GM18861 (cell line): ENCODE measurements around the gene KCTD6.

Source experiments
- ATAC-seq: cut with Tn5 transposase; IDR thresholded peaks from one replicate; pipeline ENCODE4 v1.9.1; 2021; ENCODE audit not compliant: unreplicated experiment

The KCTD6 gene

GRCh38 chr3:58491506-58492402, at the start of gene KCTD6:
TSS of gene KCTD6 (plus strand) at chr3:58492096. CDS start at chr3:58498756, 6,660 bp downstream.
- peak; percentile 88 for ATAC-seq

- no peak for ATAC-seq
Measured at GRCh38 chr3:58452176-58452575, 39.7 kb upstream of the KCTD6 start.

- ATAC-seq: no peak
Measured at GRCh38 chr3:58459160-58459559, 32.7 kb upstream of the KCTD6 start.

DNA sequence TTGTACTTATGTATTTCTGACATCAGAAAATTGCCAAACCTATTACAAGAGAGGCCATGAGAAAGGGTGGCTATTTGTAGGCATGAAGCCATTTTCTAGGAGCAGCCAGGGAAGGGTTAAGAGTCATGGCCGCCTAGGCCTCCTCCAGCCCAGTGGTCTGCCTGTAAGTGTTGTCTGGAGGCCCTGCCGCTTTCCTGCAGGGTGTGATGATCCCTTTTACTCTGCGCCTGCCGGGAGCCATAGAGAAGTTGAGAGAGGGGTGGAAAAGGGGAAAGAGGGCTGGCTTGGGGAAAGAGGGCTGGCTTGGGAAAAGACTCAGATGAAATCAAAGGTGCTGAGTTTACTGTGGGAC, 29.1 kb upstream of the KCTD6 start:
- ATAC-seq: no peak

GRCh38 chr3:58463181-58463941, 28.5 kb upstream of the KCTD6 start:
- peak; percentile 86 for ATAC-seq

DNA sequence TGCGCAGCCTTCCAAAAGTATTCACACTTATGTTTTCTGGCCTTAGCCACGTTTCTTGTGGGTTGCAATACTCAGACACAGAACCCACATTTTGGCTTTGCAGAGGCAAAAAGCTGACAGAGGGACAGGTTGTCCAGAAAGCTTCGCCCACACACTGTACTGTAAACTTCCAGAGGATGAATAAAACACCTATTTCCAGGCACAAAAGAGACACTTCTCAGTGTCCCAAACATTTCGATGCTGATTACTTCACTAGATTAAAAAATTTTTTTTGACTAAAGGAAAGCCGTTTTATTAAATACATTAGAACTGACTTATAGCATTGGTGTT, 28.0 kb upstream of the KCTD6 start:
- ATAC-seq: no peak

DNA sequence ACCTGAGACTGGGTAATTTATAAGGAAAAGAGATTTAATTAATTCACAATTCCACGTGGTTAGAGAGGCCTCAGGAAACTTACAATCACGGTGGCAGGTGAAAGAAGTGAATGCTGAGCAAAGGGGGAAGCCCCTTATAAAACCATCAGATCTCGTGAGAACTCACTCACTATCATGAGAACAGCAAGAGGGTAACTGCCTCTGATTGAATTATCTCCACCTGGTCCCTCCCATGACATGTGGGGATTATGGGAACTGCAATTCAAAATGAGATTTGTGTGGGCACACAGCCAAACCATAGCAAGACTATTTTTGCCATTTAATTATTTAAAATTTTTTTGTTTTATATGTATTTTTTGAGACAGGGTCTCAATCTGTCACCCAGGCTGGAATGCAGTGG, 27.0 kb upstream of the KCTD6 start:
- ATAC-seq: no peak

GRCh38 chr3:58466899-58467563, 24.9 kb upstream of the KCTD6 start:
- no peak for ATAC-seq

GRCh38 chr3:58469096-58469495, 22.8 kb upstream of the KCTD6 start:
- no peak for ATAC-seq

- no peak for ATAC-seq
Measured at GRCh38 chr3:58470363-58471024, 21.4 kb upstream of the KCTD6 start.

- ATAC-seq: no peak
Measured at GRCh38 chr3:58471025-58471887, 20.6 kb upstream of the KCTD6 start.

GRCh38 chr3:58473275-58473674, 18.6 kb upstream of the KCTD6 start:
- no peak for ATAC-seq

GRCh38 chr3:58474348-58474911, 17.5 kb upstream of the KCTD6 start:
- ATAC-seq: no peak

DNA sequence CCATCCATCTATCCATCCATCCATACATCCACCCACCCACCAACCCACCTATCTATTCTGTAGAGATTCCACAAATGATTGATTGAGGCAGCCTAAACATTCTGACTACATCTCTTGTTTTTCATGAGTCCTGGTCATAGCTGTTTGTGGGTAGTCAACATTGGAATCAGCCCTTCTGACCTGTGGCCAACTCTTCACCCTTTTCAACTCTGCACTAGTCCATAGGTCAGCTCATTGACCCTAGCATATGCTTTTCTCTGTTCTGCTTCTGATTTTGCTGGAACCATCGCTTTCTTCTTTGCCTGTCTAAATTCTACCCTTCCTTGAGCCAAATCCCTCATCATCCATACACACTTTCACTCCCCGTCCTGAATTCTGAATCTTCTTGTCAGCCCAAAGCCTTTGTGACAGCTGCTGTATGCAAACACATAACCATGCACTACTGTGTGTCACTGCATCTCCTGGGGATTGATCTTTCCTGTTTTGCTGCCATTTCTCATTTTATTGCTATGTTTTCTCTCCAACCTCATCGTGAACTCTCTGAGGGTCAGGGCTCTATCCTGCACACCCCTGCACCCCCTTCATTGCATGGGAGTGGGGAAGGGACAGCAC, 16.8 kb upstream of the KCTD6 start:
- no peak for ATAC-seq

DNA sequence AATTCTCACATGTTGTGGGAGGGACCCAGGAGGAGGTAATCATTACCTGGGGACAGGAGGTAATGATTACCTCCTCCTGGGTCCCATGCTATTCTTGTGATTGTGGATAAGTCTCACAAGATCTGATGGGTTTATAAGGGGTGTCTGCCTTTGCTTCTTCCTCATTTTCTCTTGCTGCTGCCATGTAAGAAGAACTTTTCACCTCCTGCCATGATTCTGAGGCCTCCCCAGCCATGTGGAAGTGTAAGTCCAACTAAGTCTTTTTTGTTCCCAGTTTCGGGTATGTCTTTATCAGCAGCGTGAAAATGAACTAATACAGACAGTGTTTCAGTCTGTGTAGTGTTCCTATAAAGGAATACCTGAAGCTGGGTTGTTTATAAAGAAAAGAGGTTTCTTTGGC, 13.1 kb upstream of the KCTD6 start:
- ATAC-seq: no peak

GRCh38 chr3:58480309-58480708, 11.6 kb upstream of the KCTD6 start:
- no peak for ATAC-seq

DNA sequence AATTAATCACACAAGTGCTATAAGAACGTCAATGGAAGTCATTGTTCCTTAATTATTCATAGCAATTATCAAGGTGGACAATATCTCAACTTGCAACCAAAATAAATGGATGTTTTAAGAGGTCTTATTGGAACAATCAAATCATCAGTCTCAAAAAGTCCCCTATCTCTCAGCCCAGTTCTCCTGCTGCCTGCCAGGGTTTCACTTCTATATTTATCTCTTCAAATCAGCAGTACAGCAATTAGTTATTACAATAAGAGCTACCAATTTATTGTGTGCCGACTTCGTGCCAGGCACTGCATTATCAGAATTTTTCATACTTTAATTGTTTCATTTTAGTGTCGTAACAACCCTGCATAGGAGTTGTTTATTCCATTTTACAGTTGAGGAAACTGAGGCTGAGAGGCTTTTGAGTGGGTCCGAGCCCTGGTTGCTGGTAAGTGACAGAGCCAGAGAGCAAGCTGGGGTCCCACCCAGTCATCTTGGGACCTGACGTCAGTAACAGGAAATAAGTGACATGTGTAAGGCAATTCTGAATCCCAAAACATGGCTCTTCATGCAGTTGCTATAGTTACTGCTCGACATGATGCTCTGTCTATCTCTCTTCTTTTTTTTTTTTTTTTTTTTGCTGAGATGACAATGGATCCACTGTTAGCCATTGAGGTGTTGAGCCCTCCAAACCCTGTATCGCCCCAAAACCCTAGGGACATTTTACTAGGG, 8.8 kb upstream of the KCTD6 start:
- no peak for ATAC-seq

- no peak for ATAC-seq
Measured at GRCh38 chr3:58484045-58484721, 7.7 kb upstream of the KCTD6 start.

- ATAC-seq: no peak
Measured at GRCh38 chr3:58484722-58485069, 7.2 kb upstream of the KCTD6 start.
